ENCODE data around the gene STPG4.
A peak's percentile ranks its signal among the peaks of the same experiment; 100 is the strongest.

STPG4 gene

GRCh38 chr2:47040651-47041050, 114.5 kb downstream of the STPG4 start:
- peak overlapping the region; percentile 81 for H3K27ac Mint-ChIP-seq
- DNase-seq = no peak

GRCh38 chr2:47039913-47040562, 115.1 kb downstream of the STPG4 start:
- TF ChIP-seq CTCF (IDR thresholded peaks at IDR 0.05) = no peak
- H3K27ac Mint-ChIP-seq = no peak overlapping the region
- peaks cover 5% of the 10 kb centered on the region for H3K36me3 Mint-ChIP-seq (ENCODE audit: low read depth)
- no peak overlapping the region for H3K4me3 Mint-ChIP-seq
- H3K9me3 Mint-ChIP-seq = no peaks in the 10 kb centered on the region
- H3K4me1 Mint-ChIP-seq = peaks cover 69% of the 10 kb centered on the region
- no peak for DNase-seq
- no peaks in the 10 kb centered on the region for H3K27me3 Mint-ChIP-seq (ENCODE audit: low read depth, poor library complexity)

More at GRCh38 chr2:47040651-47041050, 114.5 kb downstream of the STPG4 start:
- peaks cover 63% of the 10 kb centered on the region for H3K4me1 Mint-ChIP-seq
- H3K36me3 Mint-ChIP-seq (ENCODE audit: low read depth) = peaks cover 5% of the 10 kb centered on the region
- H3K4me3 Mint-ChIP-seq = no peak overlapping the region
- no peaks in the 10 kb centered on the region for H3K27me3 Mint-ChIP-seq (ENCODE audit: low read depth, poor library complexity)
- no peak for TF ChIP-seq CTCF (IDR thresholded peaks at IDR 0.05)
- no peaks in the 10 kb centered on the region for H3K9me3 Mint-ChIP-seq

GRCh38 chr2:47039489-47039870, 115.6 kb downstream of the STPG4 start:
- H3K27me3 Mint-ChIP-seq (ENCODE audit: low read depth, poor library complexity) = no peaks in the 10 kb centered on the region
- no peaks in the 10 kb centered on the region for H3K9me3 Mint-ChIP-seq
- H3K4me3 Mint-ChIP-seq = no peak overlapping the region
- peaks cover 5% of the 10 kb centered on the region for H3K36me3 Mint-ChIP-seq (ENCODE audit: low read depth)
- DNase-seq = no peak
- no peak overlapping the region for H3K27ac Mint-ChIP-seq
- no peak for TF ChIP-seq CTCF (IDR thresholded peaks at IDR 0.05)
- peaks cover 74% of the 10 kb centered on the region for H3K4me1 Mint-ChIP-seq

GRCh38 chr2:47038656-47039488, 116.2 kb downstream of the STPG4 start:
- no peak overlapping the region for H3K4me3 Mint-ChIP-seq
- no peak for TF ChIP-seq CTCF (IDR thresholded peaks at IDR 0.05)
- H3K27ac Mint-ChIP-seq = no peak overlapping the region
- no peak for DNase-seq
- no peaks in the 10 kb centered on the region for H3K9me3 Mint-ChIP-seq
- H3K36me3 Mint-ChIP-seq (ENCODE audit: low read depth) = peaks cover 5% of the 10 kb centered on the region
- H3K27me3 Mint-ChIP-seq (ENCODE audit: low read depth, poor library complexity) = no peaks in the 10 kb centered on the region
- peaks cover 75% of the 10 kb centered on the region for H3K4me1 Mint-ChIP-seq

GRCh38 chr2:47037678-47038077, 117.4 kb downstream of the STPG4 start:
- no peak for TF ChIP-seq CTCF (IDR thresholded peaks at IDR 0.05)
- Mint-ChIP-seq H3K27me3 (ENCODE audit: low read depth, poor library complexity) (no peaks in the 10 kb centered on the region), H3K27ac (no peak overlapping the region), H3K4me3 (no peak overlapping the region), H3K9me3 (no peaks in the 10 kb centered on the region), H3K4me1 (peaks cover 76% of the 10 kb centered on the region), H3K36me3 (ENCODE audit: low read depth) (peaks cover 5% of the 10 kb centered on the region)
- no peak for DNase-seq
